GM12875 (cell line): ENCODE results near the gene GALNT1.

Experiments used
- H3K4me3 ChIP-seq: one replicate; pipeline ENCODE4 v1.5.1; 2011; ENCODE audit warnings: low read depth, low read length, control low read depth
- CTCF ChIP-seq: IDR thresholded peaks from 2 replicates; pipeline ENCODE4 v1.5.1; 2011; ENCODE audit warnings: low read depth, mild to moderate bottlenecking, control low read depth, inconsistent platforms, low read length, moderate library complexity, borderline replicate concordance; ENCODE audit not compliant: insufficient read depth

GALNT1 gene

GRCh38 chr18:35732162-35732561, 150.6 kb downstream of the GALNT1 start:
- H3K4me3 ChIP-seq: no peak overlapping the region
- TF ChIP-seq CTCF: no peak

GRCh38 chr18:35732636-35733035, 151.1 kb downstream of the GALNT1 start:
- H3K4me3 ChIP-seq: no peak overlapping the region
- TF ChIP-seq CTCF: no peak

GRCh38 chr18:35733408-35733807, 151.9 kb downstream of the GALNT1 start:
- no peak for TF ChIP-seq CTCF
- no peak overlapping the region for H3K4me3 ChIP-seq

- no peak for TF ChIP-seq CTCF
- H3K4me3 ChIP-seq: no peak overlapping the region
These were observed 155.2 kb downstream of the GALNT1 start for GRCh38 chr18:35736696-35737095.

- no peak for TF ChIP-seq CTCF
- H3K4me3 ChIP-seq: no peak overlapping the region
These were observed 158.2 kb downstream of the GALNT1 start for GRCh38 chr18:35739778-35740177.

- TF ChIP-seq CTCF: no peak
- H3K4me3 ChIP-seq: no peak overlapping the region
These were observed 159.1 kb downstream of the GALNT1 start for GRCh38 chr18:35740656-35741055.

GRCh38 chr18:35743916-35744315, 162.4 kb downstream of the GALNT1 start:
- no peak for TF ChIP-seq CTCF
- H3K4me3 ChIP-seq: no peak overlapping the region
